SHP77 (cell line): ENCODE data around the gene UBE2D2.
"Not testable (repeated sequence)": the region's sequence is repeated elsewhere in the genome, so short reads cannot be mapped to it uniquely, and the experiment has no call there.

Experiments
- DNase-seq, 2 experiments: peaks; one replicate each; lab custom pipeline; 2025; lab: John Stamatoyannopoulos, UW

Gene UBE2D2

GRCh38 chr5:139584137-139584536 is 23.0 kb downstream of the UBE2D2 start:
- DNase-seq, result no peak

- not testable (repeated sequence) for DNase-seq
These were observed 27.0 kb downstream of the UBE2D2 start for GRCh38 chr5:139588116-139588515.

GRCh38 chr5:139588962-139589361 is 27.8 kb downstream of the UBE2D2 start:
- DNase-seq, result no peak

GRCh38 chr5:139592289-139592688 is 31.1 kb downstream of the UBE2D2 start:
- DNase-seq, result no peak

- not testable (repeated sequence) for DNase-seq
These were observed 31.9 kb downstream of the UBE2D2 start for GRCh38 chr5:139593076-139593475.

- DNase-seq, result no peak
These were observed 32.7 kb downstream of the UBE2D2 start for GRCh38 chr5:139593716-139594319.

GRCh38 chr5:139597134-139597533 is 36.0 kb downstream of the UBE2D2 start:
- no peak for DNase-seq

- DNase-seq, result not testable (repeated sequence)
These were observed 37.4 kb downstream of the UBE2D2 start for GRCh38 chr5:139598601-139598965.

GRCh38 chr5:139600336-139600949 is 39.3 kb downstream of the UBE2D2 start:
- no peak for DNase-seq

GRCh38 chr5:139601429-139601828 is 40.3 kb downstream of the UBE2D2 start:
- no peak for DNase-seq

GRCh38 chr5:139601948-139602347 is 40.8 kb downstream of the UBE2D2 start:
- not testable (repeated sequence) for DNase-seq

GRCh38 chr5:139605887-139606286 is 44.7 kb downstream of the UBE2D2 start:
- no peak for DNase-seq

GRCh38 chr5:139611703-139612584 is 50.8 kb downstream of the UBE2D2 start:
- no peak for DNase-seq

- no peak for DNase-seq
These were observed 58.7 kb downstream of the UBE2D2 start for GRCh38 chr5:139619861-139620260.

GRCh38 chr5:139625398-139625797 is 64.3 kb downstream of the UBE2D2 start:
- DNase-seq, result not testable (repeated sequence)

GRCh38 chr5:139630855-139631254 is 69.7 kb downstream of the UBE2D2 start:
- DNase-seq, result no peak

GRCh38 chr5:139631520-139632165 is 70.5 kb downstream of the UBE2D2 start:
- DNase-seq, result no peak

GRCh38 chr5:139633295-139634027 is 72.3 kb downstream of the UBE2D2 start:
- peak; percentile 83 to 84 for DNase-seq

- DNase-seq, result no peak
These were observed 72.8 kb downstream of the UBE2D2 start for GRCh38 chr5:139634028-139634325.

- DNase-seq, result no peak
These were observed 73.4 kb downstream of the UBE2D2 start for GRCh38 chr5:139634541-139634940.

GRCh38 chr5:139635191-139635590 is 74.1 kb downstream of the UBE2D2 start:
- DNase-seq, result no peak
